Activated CD8-positive, alpha-beta memory T cell treated with anti-CD3 and anti-CD28 coated beads, Interleukin-2, amount 50 U/mL, for 24 hours (primary cell): ENCODE measurements around the gene RYR2.
"Not testable (repeated sequence)": the region's sequence is repeated elsewhere in the genome, so short reads cannot be mapped to it uniquely, and the experiment has no call there.

Experiments
- DNase-seq: peaks from one replicate; pipeline ENCODE4 v3.0.0-alpha.2; 2020; ENCODE audit errors: extremely low read depth

RYR2 gene

GRCh38 chr1:237084341-237085077 is 42.5 kb downstream of the RYR2 start:
- DNase-seq, result no peak

- no peak for DNase-seq
Observed at GRCh38 chr1:237091691-237092090, 49.7 kb downstream of the RYR2 start.

DNA sequence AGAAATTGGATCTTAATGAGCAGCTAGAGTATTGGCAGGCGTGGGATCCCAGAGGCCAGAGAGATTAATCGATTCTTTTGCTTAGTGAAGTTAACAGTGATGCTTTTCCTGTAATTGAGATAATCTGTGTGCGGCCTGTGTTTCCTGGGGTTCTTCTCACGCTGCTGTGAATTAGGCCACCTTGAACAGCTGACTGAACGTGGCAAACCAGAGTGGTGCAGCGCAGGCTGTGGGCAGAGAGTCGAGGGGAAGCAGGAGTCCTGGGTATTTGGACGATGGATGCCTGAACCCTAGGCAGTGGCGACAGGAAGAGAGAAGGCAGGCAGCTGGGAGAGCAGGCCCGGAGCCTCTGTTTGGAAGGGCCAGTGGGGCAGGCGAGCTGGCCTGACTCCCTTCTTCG is 51.7 kb downstream of the RYR2 start:
- DNase-seq, result no peak

DNA sequence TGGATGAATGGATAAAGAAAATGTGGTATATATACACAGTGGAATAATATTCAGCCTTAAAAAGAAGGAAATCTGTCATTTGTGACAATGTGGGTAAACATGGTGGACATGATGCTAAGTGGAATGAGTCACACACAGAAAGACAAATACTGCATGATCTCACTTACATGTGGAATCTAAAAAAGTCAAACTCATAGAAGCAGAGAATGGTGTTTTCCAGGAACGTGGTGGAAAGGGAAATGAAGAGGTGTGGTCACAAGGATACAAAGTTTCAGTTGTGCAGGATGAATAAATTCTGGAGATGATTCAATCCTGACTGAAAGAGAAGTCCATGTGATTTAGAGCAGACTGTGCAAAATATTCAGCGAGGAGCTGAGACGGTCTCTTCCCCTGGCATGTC is 56.6 kb downstream of the RYR2 start:
- DNase-seq, result no peak

DNA sequence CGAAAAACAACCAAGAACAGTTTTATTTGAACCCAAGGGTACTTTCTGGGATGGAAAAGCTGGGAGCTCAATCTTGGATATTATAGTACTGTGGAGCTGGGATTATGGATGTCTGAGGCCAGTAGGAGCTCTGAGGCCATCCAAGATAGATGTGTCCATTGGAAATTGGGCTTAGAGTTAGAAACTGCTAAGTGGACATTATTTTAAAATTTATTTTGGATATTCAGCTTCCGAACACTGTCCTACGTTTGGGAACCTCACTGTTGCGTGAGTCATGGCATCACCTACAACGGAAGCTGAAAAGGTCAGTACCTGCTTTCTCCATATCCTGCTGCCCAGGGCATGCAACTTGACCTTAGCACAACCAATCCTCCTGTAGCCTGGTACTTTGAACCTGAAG is 61.0 kb downstream of the RYR2 start:
- DNase-seq, result no peak

- no peak for DNase-seq
Observed at GRCh38 chr1:237104096-237104495, 62.1 kb downstream of the RYR2 start.

- no peak for DNase-seq
Observed at GRCh38 chr1:237105826-237106225, 63.8 kb downstream of the RYR2 start.

DNA sequence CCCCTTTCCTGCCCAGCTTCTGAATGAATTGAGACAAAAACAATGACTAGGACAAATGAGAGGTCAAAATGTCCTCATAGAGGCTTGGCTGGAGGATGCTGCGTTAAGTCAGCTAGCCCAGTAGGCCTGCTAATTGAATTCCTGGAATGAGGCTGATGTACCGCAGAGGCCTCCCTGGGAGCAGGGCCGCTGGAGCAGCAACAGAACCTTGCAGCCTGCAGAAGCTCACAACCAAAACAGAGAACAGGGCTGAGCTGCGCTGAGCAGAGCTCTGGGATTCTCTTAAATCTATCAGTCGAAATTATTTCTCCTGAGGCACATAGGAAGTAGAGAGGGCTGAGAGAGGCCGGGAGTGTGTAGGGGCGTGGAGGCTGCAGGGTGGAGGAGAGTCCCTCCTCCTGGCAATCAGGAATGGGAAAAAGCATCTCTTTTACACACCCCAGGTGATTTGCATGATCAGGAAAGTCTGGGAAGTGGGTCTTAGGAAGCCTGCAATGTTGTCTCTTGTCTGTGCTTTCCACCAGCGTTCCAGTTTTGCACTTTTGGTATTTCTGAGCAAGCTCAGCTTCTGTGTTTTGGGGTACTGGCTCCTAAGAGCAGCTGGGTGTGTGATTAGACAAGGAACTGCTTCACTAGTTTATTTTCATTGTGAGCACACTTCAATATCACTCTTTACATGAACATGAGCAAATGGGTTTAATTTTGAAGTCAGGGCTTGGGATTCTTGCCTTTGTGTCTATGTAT is 66.5 kb downstream of the RYR2 start:
- no peak for DNase-seq

DNA sequence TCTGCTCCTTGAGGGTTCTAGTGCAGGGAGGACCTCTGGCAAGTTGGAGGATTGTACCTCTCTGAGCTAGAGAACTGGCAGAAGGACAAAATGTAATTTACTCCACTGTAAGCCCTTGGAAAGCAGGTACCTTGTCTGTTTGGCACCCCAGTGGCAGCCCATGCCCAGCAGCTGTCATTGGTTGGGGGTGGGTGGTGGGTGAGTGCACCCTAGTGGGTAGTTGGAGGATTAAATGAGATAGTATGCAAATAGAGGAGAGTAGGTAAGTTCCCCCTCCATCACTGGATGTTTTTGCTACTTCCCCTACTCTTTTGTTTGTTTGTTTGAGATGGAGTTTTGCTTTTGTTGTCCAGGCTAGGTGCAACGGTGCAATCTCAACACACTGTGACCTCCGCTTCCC is 69.8 kb downstream of the RYR2 start:
- no peak for DNase-seq

- DNase-seq, result no peak
Observed at GRCh38 chr1:237112663-237113062, 70.7 kb downstream of the RYR2 start.

DNA sequence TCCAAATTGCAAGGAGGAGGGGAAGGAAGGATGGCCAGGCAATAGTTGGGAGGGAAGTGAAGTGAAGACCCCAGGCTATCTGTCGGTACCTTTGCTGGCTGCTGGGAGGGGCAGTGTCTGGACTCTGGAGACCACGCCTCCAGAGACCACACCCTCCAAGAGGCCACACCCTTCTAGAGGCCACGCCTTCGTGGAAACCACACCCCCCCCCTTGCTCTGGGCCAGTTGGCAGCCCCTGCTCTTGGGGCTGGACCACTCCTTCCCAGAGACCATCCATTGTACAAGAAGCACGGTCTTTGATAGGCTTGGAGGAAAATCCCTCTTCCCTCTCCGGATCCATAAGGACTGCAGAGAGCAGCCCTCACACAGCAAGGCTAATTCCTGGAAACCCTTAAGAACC is 73.1 kb downstream of the RYR2 start:
- DNase-seq, result no peak

DNA sequence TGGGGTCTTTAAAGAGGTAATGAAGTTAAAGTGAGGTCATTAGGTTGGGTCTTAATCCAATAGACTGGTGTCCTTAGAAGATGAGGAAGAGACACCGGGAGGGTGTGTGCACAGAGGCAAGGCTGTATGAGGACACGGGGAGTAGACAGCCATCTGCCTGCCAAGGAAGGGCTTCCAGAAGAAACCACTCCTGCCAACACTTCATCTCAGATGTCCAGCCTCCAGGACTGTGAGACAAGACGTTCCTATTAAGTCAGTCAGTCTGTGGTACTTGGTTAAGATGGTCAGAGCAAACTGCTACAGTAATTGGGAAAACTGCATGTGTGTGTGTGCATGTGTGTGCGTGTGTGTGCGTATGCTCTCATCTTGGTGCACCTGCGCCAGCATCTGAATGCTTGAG is 77.1 kb downstream of the RYR2 start:
- no peak for DNase-seq

GRCh38 chr1:237120683-237121082 is 78.7 kb downstream of the RYR2 start:
- no peak for DNase-seq

- DNase-seq, result no peak
Observed at GRCh38 chr1:237124856-237125462, 83.0 kb downstream of the RYR2 start.

- DNase-seq, result no peak
Observed at GRCh38 chr1:237126180-237126579, 84.2 kb downstream of the RYR2 start.

DNA sequence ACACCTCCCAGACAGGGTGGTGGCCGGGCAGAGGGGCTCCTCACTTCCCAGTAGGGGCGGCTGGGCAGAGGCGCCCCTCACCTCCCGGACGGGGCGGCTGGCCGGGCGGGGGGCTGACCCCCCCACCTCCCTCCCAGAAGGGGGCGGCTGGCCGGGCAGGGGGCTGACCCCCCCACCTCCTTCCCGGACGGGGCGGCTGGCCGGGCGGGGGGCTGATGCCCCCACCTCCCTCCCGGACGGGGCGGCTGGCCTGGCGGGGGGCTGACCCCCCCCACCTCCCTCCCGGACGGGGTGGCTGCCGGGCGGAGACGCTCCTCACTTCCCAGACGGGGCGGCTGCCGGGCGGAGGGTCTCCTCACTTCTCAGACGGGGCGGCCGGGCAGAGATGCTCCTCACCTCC is 85.3 kb downstream of the RYR2 start:
- not testable (repeated sequence) for DNase-seq

GRCh38 chr1:237133921-237134320 is 91.9 kb downstream of the RYR2 start:
- no peak for DNase-seq

DNA sequence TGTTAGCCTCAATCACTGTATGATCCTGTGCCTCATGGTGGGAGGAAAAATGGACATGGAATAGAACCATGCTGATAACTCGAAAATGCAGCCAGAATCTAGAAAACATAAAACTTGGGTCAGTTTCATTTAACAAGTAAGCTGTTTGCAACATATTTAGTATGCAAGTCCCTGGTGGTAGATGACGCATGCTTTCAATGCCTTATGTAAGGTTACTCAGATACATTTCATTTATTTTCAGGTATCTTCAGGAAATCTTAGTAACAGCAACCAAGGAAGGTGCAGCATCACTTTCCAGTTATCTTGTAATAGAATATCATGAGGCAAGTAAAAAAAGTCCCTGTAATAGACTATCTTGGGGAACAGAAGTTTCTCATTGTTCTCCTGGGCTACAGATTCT is 92.9 kb downstream of the RYR2 start:
- no peak for DNase-seq

- no peak for DNase-seq
Observed at GRCh38 chr1:237138551-237138950, 96.6 kb downstream of the RYR2 start.

DNA sequence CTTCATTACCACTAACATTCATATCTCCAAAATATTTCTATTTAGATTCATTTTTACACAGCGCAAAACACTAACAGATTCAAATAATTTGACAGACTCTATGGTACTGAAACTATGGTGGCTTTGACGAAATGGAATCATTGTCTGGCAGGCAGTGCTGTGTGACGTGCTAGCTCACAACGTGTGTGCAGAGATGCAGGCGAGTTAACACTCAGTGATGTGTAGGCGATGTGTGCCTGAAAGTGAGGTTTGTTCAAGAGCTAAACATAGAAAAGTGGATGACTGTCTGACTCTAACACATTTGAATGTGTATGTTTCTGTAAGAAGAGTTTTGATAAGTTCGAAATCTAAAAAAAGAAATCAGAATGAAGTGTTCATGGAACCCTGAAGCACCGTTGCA is 97.7 kb downstream of the RYR2 start:
- no peak for DNase-seq

DNA sequence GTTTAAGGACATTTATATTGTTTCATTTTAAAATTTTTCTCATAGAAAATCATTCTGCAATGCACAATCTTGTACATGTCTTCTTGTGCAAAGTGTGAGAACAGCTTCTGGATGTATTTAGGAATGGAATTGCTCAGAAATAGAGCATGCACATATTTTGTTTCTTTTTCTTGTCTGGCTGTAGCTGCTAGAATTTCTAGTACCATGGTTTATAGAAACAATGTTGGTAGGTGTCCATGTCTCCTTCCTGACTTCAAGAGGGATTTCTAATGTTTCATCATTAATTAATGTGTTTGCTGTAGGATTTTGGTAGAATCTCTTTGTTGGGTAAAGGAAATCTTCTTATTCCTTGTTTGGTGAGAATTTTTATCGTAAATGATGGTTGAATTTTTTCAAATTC is 99.0 kb downstream of the RYR2 start:
- DNase-seq, result no peak

DNA sequence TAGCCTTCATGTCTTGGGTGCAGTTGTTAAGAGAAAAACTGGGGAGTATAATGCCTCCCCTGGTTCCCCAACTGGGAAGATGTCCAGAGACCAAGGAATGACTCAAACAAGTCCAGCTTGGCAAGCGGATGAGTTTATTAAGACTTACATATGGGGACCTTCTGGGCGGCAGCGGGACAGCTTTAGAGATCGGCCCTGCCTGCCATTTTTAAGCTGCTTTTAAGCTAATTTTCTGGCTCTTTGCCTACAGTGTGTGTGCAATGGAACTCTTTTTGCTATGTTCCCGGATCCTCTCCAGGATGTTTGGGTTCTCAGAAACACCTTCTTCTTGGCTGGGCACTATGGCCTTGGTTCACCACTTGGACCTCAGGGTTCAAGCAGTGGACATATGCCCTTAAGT is 99.5 kb downstream of the RYR2 start:
- DNase-seq, result no peak
